NCI-H345 (cell line): ENCODE results near the gene USH2A.
"Not testable (repeated sequence)": the region's sequence is repeated elsewhere in the genome, so short reads cannot be mapped to it uniquely, and the experiment has no call there.

Experiments used
- DNase-seq: peaks from one replicate; lab custom pipeline; 2025; lab: John Stamatoyannopoulos, UW

USH2A gene

DNA sequence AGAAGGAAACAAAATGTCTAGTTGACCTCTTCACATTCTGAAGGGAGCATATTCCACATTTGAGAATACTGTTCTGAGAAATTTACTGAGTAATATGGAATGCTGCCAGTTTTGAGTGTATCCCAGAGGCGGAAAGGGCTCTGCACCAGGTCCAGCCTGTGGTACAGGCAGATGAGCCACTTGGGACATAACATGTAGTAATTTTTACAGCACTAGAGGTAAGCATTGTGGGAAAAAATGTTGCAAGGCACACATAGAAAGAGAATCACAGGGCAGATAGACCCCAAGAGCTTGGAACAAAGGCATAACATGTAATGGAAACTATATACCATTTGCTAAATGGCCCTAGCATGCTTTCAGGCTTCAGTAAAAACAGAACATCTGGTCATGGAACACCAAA lies 228.5 kb downstream of the USH2A start:
- no peak for DNase-seq

DNA sequence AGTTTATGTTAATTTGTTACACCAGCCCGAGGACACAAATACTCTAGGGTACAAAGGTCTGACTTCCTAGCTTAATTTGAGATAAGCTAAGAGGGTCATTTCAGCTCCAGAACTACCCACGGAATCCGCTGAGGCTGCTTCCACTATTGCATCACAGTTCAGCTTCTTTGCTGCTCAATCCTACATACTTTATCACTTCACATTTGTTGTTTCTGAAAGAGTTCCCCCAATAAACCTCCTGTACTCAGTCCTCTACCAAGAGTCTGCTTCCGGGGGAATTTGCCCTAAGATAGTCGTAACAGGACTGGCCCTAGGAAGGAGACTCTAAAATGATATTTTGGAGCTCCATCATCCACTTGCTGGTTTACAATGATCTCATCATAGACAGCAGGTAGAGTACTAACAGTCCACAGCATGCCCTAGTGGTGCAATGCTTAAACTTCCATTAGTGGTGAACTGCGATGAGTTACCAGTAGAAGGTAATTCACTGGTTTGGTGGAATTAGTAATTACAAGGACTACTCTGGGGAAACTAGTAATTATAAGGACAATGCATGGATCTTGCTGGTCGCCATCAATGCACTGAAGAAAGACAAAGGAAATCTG lies 229.3 kb downstream of the USH2A start:
- DNase-seq, result peak; percentile 8

DNA sequence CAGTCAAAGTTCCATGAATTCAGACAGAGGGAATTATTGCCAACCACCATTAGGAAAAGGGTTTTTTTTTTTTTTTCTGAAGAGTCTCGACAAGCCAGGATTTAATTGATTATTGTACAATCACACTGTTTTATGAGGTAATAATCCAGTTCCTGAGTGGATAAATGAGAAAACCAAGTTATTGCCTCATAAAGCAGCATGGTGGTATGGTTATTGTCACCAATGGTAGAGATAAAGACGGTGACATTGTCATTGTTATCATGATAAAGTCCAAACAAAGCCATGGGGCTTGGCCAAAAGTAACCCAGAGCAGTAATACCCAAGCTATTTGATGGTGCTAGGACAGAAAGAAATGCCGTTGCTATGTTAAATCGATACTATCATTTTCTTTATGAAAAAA lies 232.8 kb downstream of the USH2A start:
- no peak for DNase-seq

DNA sequence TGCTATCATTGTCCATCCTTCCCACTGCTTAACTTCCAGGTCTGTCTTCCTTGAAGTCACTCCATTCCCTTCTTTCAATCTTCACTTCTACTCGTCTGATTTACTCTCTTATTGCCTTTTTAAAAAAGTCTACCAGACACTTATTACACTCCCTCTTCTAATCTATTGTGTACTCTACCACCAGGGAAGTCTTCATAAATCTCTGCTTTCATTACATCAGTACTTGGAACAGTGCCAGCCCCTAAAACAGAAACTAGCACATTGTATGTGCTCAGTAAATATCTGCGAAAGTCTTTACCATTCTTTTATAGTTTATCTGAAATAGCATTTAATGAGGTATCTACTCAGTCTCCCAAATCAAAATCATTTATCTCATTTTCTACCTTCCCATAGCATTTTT lies 236.4 kb downstream of the USH2A start:
- DNase-seq, result peak; percentile 17

DNA sequence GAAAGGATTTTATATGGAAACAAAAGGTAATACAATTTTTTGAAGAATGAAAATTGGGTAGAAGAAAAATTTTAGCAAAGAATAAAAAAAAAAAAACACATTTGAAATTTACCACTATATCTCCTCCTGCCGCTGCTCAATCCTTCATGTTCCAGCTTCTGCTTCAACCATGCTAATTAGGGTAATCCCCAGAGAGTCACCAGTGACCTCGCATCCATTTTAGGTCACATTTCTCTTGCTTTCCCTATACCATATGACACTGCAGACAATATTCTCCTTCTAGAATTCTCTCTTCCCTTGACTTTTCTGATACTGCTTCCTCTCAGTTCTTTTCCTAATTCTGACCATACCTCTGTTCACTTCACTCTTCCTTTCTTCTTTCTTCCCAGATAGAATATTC lies 237.1 kb downstream of the USH2A start:
- no peak for DNase-seq

DNA sequence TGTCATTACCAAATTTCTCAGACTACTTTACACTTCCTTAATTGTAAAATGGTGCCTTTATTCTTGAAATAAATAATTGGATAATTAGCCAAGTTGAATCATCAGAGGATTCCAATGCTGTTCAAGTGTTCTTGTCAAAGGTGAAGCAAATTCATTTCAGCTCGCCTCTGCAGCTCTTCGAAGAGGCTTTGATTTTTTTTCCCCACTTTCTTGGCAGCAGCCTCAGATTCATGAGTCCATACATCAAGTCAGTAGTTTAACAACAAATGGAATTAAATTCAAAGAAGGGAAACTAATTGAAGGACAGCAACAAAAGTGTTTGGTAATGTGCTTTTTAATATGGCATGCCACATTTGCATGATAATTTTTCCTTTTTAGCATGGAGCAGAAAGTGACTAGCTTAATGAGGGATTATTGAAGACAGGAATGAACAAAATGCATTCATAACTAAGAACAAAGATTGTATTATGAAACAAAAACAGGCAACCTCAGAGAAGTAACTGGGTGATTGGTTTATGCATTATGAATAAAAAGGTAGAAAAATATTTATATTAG lies 239.0 kb downstream of the USH2A start:
- DNase-seq, result no peak

DNA sequence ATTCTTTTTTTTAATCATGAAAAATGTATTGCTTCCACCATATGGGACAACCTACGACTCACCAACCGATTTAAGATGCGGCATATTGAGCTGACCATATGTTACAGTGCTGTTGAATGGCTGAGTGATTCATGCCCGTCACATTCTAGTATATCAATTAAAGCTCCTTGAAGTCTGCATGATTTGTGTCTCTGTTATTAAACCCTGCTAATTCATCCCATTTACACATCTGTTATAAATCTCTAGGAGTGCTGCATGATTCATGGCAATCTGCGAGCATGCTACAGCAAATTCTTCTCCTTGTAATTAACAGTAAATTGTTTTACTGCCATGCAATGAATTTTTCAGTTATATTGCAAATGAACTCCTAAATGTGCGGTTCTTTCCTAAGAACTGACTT lies 239.8 kb downstream of the USH2A start:
- no peak for DNase-seq

DNA sequence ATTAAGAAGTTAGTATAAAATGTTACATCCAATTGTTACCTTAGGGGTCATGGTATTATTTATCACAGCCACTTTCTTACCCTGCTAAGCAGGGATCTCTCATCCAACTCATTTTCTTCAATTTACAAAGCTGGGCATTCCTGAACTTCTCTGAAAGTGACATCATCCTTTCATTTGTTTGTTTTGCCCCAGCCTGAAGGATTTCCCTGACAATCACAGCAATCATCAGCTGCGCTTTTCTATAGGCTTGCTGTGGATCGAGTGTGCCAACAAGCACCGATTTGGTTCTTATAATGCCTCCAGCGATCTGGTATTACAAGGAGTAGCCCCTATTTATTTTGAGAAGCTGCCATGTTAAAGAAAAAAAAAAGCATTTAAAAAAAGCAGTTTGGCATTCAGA lies 240.2 kb downstream of the USH2A start:
- DNase-seq, result peak; percentile 26

DNA sequence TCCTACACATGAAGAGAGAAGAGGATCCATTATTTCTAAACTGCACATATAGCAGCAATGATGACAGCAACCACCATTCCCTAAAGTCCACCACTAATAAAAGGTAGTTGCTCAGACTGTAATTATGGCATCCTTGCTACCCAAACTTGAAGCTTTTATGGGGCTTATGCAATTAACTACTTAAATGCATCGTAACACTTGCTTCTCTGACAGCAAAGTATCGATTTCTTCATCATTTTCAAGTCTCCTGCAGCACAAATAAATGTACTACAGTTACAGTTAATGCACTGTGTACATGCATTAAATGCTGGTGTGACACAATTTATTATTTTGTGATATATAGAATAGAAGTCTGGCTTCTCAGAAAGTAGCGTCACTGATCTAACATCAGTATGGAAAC lies 241.7 kb downstream of the USH2A start:
- no peak for DNase-seq

DNA sequence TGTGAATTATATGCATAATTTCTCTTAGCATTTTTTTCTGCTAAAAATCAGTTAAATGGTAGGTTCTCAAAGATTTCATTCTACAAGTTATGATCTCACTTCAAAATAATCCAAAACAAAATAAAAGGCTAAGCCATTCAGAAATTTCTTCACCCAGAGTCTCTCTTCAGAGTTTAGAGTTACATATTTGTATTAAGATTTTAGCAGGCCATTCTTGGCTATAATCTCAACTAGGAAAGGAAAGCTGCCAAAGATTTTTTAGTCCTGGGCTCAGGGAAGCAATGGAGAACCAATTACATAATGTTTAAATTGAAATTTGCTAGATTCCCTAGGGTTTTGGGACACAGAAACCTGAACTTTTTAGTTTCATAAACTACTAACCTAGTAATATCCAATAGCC lies 245.0 kb downstream of the USH2A start:
- no peak for DNase-seq

DNA sequence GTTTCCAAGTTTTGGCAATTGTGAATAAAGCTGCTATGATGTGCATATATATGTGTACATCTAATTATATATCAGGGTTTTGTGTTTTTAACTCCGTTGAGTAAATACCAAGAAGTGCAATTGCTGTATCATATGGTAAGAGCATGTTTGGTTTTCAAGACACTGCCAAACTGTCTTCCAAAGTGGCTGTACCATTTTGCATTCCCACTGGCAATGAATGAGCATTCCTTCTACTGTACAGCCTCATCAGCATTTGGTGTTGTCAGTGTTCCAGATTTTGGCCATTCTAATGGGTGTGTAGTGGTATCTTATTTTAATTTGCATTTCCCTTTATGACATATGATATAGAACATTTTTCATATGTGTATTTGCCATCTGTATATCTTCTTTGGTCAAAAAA lies 246.3 kb downstream of the USH2A start:
- no peak for DNase-seq

DNA sequence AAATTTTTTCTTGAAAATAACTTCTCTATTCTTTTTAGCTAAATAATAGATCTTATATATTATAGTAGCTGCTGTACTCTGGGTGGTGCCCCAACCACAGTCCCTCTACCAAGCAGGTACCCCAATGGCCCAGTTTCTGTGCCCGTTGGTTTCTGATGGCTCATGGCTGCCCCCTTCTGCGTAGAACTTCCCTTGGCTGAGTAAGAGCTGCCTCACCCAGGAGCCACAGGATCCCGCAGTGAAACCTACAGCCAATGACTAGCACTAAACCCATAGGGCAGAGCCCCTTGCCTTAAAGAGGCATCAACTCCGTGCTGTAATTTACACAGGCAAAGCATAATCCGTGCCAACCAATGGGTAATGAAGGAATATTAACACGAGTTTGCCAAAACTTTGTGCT lies 247.5 kb downstream of the USH2A start:
- no peak for DNase-seq

DNA sequence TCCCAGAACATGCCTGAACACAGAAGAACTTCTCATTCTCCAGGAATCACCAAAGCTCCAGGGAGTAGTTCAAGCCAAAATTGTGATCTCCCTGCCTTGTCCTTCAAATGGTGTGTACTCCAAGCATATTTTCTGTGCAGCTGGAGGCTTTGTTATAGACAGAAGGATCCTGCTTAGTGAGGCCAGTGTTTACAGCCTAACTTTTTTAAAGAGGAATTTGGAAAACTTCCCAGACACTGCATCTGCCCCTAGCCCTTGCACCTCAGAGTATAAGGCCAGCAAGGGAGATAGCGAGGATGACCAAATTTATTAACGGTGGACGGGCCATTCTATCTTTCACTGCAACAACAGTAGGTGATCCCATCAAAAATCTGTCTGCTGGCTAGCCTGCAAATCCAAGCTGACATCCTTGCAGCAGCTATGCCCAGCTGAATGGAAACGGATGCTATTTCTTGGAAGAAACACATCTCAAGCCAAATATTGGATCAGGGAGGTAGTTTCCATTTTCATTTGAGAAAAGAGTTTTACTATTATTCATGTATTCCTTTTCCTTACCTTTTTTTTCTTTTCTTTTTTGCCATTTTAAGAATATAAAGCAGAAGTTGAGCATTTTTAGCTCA lies 249.8 kb downstream of the USH2A start:
- no peak for DNase-seq

DNA sequence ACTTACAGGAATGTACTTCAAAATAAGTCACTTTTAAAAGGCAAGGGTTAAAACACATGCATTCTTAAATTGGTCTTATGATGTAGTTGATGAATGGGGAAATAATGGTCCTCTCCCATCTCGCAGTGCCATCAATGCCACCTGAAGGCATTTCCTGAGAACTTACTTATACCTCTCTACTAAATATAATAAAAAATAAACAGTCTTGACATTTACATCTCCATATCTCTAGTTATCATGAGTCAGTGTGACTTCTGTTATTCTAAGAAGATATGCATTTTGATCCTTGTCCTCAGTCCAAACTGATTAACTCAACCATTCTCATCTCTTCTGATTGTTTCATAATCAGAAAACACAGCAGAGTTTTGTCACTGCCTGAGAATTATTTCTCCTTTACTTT lies 253.9 kb downstream of the USH2A start:
- DNase-seq, result no peak

DNA sequence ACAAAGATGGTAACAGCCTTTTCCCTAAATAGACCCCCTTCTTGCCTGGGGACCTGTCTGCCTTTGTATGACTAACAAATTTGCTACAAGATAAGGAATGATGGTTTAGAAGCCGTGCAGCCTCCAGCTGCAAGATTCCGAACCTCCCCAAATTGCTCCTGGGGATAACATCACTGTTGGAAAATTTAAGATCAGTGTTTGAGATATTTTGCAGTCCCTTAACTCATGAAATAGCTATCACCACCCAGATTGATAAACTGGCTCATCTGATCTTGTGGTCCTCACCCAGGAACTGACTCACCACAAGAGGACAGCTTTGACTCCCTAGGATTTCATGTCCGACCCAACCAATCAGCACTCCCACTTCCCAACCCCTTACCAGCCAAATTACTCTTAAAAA lies 254.7 kb downstream of the USH2A start:
- DNase-seq, result no peak

DNA sequence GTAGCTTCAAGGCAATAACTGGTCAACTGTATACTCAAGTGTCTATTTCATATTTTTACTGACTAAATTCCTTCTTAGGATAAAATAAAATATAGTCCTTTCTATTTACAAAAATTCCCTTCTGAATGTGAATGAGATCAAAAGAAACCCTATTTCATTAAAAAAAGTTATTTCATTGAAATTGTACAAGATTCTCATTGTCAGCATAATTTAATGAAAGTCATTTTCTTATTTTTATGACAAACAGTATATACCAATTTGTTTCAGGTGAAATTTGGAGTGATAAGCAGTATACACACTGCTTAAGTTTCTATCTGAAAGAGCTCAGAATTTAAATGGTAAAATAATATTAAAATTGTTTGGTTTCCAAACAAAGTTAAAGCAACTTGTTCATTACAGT lies 269.2 kb downstream of the USH2A start:
- no peak for DNase-seq

DNA sequence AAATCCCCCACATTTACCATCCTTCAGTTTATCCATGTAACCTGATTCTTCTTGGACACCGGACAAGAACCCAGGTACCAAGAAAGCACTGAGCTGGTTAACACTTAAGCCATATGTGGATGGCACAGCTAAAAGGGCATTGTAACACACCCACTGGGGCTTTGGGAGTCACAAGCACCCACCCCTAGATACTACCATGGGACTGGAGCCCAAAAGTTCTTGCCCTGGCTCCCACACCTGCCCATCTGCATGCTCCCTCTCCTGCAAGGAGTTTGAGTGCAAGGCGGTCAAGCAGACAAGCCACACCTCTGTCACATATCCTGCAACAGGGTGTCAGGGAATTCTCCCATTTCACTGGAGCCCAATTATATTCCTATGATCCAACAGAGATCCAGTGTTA lies 270.1 kb downstream of the USH2A start:
- no peak for DNase-seq

DNA sequence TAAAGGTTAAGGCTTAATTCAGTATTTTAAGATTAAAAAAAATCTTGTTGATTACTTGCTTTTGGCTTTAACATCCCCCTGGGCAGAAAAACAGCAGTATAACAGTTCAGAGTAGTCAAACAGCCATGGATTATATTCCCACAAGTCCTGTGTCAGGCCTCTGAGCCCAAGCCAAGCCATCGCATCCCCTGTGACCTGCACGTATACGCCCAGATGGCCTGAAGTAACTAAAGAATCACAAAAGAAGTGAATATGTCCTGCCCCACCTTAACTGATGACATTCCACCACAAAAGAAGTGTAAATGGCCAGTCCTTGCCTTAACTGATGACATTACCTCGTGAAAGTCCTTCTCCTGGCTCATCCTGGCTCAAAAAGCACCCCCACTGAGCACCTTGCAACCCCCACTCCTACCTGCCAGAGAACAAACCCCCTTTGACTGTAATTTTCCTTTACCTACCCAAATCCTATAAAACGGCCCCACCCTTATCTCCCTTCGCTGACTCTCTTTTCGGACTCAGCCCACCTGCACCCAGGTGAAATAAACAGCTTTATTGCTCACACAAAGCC lies 277.7 kb downstream of the USH2A start:
- not testable (repeated sequence) for DNase-seq

DNA sequence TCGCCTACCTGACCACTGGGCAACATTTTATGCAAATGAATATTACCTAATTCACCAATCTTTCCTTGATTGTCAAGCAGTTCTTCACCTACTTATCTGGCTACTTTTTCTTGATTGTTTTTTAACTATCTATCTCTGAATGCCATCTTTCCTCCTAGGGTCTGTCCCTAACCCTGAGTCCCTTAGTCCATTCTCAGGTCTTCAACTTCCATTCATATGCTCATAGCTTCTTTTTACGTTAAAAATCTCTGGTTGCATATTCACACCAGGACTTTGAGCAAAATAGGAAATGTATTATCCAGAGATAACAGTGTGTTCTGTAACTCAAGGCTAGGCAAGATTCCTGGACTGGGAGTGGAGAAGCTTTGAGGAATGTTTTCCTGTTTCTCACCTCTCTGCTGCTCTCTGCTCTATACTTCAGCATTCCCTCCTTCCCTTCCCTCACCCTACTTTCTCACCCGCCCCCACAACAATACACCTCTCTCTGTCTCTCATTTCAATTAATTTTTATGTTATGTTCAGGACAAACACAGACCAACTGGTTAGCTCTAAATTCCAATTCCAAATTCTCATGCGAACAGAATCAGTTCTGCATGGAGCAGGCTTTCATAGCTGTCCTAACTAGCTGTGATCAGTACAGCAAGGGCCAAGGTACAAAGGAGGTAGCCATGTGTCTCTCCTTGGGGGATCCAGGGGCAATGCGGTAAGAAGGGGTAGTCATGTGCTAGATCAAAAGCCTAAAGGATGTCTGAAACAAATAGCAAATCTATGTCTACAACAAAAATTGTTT lies 278.4 kb downstream of the USH2A start:
- no peak for DNase-seq

DNA sequence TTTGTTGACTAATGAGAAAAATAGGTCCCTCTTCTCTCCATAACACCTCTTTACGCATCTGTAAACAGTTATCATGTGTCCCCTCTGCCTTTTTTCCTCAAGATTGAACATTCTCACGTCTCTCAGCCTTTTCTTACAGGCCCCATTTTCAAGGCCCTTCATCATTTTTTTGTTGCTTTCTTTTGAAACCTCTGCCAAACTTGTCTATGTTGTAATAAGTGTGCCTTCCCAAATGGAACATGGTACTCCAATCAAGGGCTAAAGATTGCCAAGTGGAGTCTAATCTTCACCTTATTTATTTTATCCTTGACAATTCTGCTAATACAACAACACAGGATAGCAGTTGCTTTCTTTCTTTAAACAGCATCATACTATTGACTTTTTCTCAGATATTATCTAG lies 280.3 kb downstream of the USH2A start:
- DNase-seq, result no peak

DNA sequence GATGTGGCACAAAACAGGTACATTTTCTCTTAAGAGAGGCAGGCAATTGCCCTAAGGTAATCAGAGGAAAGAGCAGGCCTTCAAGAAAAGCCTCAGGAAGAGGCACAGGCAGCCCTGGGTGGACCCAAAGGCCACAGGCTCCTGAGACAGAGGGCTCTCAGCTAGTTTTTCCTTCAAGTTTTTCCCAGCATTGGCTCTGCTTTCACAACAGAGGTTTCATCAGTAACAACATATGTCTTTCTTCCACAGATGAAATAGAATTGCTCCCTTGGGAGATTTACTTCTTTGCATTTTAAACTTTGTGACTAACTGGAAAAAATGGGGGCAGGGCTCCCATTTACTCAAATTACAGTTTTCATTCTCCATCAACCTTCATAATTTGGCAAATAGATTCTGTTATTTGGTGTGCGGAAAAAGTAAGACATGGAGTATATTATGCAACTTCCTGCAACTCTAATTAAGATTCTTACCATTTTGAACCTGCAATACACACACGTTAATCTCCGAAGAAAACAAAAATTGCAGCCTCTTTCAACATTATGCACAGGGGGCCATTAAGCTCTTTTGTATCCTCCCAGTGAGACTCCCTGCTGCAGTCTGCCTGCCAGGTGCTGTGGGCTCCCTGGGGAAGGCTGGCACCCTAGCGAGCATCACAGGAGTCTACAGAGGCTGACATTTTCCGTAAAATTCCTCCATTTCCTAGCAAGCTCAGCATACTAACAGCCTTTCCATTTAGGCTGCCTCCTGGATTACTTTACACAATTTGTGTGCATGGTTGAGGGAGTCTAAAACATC lies 282.3 kb downstream of the USH2A start:
- peak; percentile 57 for DNase-seq

DNA sequence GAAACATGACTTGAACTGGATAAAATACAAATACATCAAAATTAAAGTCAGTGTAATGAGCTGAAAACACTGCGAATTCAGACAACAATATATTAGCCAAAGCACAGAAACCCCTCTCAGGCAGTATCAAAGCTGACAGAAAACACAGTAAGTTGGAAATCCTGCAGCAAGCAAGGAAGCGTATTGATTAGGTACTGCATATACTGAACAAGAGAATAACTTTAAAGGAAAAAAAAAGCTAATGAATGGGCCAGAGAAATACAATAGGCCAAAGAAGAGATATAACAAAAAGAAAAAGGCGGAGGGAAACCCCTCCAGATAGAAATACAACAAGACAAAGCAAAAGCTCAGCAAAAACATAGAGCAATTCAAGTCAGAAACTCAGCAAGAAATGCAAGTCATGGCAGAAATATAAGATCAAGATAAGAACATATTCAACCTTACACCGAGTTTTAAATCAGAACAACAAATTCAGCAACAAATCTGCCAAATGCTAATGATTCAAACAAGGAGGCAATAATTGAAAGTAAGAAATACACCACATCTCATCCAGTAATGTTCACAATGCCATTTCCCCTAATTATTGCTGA lies 299.0 kb downstream of the USH2A start:
- no peak for DNase-seq
